GM21367 (cell line): ENCODE data around the gene TRIM71.
"Not testable (repeated sequence)": the region's sequence is repeated elsewhere in the genome, so short reads cannot be mapped to it uniquely, and the experiment has no call there.

Experiments
- ATAC-seq: cut with Tn5 transposase; IDR thresholded peaks from one replicate; pipeline ENCODE4 v1.9.1; 2021; ENCODE audit not compliant: unreplicated experiment

The TRIM71 gene

DNA sequence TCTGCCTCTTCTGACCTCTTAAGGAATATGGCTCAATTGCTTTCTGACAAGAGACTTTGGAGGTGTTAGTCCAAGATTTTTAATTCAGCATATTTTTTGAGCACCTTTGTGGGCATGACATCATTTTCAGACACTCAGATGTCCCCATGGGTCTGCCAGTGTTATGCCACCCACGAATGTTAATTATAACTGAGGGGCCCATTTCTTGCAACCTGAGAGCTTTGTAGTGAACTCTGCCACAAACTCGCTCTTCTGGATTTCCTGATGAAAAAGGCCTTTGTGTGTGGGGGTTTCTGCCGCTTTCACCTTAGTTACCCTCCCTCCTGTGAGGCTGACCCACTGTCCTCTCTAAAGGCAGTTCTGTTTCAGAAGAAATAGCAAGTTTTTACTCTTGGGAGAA, 69.1 kb downstream of the TRIM71 start:
- ATAC-seq = no peak

DNA sequence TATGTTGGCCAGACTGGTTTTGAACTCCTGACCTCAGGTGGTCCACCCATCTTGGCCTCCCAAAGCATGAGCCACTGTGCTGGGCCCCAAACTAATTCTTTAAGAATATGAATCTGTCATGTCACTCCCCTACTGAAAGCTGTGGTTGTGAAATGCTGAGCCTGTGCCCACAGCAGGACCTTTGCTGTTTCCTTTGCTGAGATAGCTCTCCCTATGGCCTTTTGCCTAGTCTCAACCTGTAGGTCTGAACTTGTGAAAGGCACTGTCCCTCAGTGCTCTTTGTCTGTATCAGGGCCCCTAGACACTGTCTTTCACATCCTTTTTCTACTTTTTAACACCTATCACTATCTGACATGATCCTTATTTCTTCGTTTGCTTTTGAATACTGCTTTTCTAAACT, 70.9 kb downstream of the TRIM71 start:
- peak; percentile 95 for ATAC-seq

DNA sequence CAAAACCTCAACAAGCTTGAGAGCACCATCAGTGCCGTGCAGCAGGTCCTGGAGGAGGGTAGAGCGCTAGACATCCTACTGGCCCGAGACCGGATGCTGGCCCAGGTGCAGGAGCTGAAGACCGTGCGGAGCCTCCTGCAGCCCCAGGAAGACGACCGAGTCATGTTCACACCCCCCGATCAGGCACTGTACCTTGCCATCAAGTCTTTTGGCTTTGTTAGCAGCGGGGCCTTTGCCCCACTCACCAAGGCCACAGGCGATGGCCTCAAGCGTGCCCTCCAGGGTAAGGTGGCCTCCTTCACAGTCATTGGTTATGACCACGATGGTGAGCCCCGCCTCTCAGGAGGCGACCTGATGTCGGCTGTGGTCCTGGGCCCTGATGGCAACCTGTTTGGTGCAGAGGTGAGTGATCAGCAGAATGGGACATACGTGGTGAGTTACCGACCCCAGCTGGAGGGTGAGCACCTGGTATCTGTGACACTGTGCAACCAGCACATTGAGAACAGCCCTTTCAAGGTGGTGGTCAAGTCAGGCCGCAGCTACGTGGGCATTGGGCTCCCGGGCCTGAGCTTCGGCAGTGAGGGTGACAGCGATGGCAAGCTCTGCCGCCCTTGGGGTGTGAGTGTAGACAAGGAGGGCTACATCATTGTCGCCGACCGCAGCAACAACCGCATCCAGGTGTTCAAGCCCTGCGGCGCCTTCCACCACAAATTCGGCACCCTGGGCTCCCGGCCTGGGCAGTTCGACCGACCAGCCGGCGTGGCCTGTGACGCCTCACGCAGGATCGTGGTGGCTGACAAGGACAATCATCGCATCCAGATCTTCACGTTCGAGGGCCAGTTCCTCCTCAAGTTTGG, 72.9 kb downstream of the TRIM71 start:
- no peak for ATAC-seq

DNA sequence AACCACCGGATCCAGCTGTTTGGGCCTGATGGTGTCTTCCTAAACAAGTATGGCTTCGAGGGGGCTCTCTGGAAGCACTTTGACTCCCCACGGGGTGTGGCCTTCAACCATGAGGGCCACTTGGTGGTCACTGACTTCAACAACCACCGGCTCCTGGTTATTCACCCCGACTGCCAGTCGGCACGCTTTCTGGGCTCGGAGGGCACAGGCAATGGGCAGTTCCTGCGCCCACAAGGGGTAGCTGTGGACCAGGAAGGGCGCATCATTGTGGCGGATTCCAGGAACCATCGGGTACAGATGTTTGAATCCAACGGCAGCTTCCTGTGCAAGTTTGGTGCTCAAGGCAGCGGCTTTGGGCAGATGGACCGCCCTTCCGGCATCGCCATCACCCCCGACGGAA, 73.6 kb downstream of the TRIM71 start:
- ATAC-seq = no peak

DNA sequence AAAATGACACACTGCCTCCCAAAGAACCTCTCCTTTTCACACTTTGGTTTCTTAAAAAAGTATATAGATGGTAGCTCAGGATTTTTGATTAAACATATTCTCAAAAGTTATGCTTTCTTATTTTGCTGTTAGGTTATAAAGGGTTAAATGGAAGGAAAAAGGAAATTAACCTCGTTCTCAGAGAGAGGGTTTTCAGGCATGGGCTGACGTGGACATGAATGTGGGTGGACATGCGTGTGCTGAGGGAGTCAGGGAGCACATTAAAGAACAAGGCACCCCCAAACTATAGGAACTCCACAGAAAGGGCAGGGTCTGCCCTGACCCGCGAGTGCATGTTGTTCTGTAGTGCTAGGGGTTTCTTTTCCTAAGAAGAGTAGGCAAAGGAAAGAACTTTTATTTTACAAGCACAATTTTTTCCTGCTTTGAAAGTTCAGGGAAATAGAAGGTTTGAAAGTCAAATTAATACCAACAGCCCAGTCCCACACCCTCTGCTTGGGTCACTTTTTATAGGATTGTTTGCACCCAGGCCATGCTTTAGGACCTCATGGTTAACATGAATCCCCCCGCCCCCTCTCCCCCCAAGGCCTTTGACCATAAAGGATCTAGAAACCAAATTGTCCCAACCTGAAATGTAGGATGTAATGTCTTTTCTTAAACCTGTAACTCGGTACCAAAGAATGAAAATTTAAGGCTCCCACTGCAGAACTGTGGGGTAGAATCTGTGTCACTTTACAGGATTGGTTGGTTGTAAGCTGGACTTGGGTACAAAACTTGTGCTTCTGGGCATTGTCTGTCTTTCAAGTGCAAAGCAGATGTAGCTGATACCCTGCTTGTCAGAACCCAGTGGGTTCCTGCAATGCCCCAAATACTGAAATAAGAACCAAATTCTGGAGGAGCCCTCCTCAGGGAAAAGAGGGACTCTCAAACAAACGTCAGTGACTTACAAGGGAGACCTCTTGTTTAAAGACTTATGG, 75.1 kb downstream of the TRIM71 start:
- no peak for ATAC-seq

DNA sequence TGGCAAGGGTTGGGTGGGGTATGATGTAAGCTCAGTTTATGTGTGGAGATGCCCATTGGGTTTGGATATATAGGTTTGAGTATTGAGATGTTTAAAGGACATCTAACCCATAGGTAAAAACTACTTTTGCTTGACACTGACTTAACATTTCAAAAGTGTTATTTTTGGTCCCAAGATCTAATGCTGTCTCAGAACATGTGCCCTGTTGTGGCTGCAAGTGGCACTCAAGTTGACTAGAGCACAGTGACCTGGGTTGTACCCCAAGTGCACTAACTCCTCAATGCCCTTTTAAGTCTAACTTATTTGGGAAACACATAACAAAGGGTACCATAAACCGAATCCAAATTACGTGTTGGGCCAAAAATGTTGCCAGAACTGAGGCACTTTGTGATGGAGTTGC, 77.2 kb downstream of the TRIM71 start:
- ATAC-seq = no peak

DNA sequence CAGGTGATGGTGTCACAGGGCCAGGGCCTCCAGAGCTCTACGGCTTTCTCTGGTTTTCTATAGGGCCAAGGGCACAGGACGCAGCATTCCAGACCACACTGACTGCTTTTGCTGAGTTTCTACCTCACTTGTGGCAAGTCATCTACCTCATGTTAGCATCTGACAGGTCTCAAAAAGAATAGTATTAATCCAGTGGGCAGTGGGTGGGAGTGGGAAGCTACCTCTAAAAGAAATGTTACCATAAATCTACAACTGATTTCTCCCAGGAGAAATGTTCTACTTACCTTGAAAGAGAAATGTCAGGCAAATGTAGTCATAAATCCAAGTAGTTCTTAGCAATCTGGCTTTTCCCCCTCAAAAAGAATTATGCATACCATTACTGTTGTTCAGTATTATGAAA, 77.9 kb downstream of the TRIM71 start:
- no peak for ATAC-seq

DNA sequence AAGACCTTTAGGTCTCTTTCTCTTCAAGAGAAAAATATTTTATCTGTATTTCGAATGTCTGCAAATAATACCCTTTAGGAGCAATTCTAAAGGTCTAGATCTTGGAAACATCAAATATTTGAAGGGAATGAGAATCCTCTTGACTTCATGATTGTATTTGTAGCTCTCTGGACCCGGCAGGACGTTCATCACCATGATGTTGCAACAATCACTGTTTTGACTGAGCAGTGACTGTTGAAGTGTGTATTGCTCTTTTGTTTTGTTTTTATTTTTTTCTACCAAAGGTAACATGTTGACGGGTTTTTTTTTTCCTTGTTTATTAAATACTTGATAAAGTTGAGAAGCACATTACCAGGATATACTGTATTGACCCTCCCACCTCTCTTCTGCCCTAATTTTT, 78.3 kb downstream of the TRIM71 start:
- ATAC-seq = no peak

DNA sequence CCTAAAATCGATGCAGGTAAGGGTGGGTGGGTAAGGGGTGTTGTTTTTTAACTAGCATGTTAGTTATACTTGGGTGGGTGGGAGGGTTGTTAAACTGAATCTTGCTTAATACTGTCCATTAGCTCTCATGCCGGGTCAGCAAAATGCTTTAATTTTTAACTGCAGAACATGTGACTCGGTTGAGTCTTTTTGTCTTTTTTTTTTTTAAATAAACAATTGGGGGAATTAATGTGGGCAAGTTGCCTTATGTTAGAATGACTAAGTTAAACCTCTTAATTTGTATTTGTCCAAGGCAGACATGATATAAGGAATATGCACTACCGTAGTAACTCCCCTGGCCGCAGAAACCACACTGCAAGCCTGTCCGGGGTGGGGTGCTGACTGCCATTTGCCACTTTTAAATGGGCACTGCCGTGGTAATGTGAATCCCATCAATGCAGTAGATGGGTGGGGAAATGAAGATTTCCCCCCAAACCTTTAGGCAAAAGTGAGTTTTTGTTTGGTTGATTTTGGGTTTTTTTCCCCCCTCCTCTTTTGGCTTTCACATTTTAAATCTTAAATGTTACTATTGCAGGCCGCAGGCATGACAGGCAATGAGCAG, 79.3 kb downstream of the TRIM71 start:
- no peak for ATAC-seq

DNA sequence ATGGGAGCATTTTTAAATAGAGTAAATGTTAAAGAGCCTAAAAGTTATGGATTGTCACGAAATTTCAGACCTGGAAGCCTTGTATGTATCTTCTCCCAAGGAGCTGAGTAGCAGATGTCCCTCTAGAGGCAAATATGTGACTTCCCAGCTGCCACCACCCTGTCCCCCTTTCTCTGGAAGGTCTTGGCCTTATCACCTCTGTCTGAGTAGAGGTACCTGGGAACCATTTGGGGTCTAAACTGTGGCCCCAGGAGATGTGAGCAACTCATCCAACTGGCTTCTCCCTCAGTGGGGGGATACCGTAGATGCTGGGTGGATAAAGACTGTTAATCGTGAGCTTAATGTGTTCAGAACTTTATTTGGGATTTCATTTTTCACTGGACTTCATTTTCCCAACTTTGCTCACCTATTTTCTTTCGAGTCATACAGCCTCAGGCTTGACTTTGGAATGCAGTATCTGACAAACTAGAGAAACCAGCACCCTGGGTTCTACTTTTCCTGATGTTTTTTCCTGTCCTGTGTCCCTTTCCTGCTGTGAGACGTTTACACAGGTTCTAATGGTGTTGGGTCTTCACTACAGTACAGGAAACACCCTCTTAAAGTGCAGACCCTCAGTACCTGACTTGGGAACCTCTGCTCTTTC, 80.3 kb downstream of the TRIM71 start:
- ATAC-seq = no peak

DNA sequence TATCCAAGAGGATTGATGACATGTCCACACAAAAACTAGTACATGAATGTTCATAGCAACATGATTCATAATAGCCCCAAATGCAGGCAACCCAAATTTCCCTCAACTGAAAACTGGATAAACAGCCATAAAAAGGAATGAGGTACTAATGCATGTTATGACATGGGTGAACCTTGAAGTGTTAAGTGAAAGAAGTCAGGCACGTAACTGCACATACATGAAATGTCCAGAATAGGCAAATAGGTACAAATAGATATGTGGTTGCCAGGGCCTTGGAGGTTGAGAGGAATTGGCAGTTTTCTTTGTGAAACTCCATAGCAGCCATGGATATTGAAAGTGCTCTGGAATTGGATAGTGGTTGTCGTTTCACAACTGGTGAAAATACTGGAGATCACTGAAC, 81.5 kb downstream of the TRIM71 start:
- ATAC-seq = no peak

DNA sequence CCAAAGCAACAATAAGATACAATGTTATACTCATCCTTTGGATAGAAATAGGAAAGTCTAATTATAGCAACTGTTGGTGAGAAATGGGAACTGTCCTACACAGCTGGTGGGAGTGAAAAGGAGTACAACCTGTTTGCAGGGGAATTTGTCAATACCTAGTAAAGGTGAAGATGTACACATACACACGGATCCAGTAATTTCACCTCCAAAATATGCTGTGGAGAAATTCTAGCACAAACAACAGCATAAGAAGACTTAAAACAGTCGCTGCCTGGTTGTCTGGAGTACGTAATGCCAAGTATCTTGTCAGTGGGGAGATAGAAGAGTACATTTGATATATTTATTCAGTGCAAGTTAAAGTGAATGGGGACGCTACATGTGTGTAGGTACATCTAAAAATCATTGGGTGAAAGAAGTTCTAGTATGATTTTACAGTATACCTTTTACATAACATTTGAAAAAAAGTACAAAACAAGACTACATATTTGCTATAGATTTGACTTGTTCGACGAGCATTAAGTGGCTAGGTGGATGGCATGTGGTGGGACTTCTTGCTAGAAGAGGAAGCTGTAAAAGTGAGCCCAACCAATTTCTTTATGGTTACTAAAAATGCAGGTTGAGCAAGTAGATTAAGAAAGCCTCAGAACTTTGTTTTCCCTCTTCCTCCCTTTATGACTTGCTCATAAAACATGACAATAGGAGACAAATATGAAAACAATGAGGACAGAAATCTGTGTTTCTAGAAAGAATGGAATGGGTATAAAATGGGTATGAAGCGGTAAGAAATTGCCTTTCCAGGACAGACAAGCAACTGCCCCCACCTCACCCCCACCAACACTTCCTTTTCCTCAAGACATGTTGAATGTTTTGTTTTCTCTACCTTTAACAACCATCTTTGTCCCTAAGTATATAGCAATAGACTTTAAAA, 83.5 kb downstream of the TRIM71 start:
- ATAC-seq = no peak

DNA sequence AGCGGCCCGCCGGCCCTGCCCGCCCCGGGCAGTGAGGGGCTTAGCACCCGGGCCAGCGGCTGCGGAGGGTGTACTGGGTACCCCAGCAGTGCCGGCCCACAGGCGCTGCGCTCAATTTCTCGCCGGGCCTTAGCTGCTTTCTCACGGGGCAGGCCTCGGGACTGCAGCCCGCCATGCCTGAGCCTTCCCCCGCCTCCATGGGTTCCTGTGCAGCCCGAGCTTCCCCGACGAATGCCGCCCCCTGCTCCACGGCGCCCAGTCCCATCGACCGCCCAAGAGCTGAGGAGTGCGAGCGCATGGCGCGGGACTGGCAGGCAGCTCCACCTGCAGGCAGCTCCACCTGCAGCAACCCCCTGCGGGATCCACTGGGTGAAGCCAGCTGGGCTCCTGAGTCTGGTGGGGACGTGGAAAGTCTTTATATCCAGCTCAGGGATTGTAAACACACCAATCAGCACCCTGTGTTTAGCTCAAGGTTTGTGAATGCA, 85.1 kb downstream of the TRIM71 start:
- ATAC-seq = not testable (repeated sequence)

DNA sequence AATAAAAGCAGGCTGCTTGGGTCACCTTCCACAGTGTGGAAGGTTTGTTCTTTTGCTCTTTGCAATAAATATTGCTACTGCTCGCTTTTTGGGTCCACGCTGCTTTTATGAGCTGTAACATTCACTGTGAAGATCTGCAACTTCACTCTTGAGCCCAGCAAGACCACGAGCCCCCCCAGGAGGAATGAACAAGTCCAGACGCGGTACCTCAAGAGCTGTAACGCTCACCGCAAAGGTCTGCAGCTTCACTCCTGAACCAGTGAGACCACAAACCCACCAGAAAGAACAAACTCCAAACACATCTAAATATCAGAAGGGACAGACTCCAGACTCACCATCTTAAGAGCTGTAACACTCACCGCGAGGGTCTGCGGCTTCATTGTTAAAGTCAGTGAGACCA, 86.2 kb downstream of the TRIM71 start:
- no peak for ATAC-seq

DNA sequence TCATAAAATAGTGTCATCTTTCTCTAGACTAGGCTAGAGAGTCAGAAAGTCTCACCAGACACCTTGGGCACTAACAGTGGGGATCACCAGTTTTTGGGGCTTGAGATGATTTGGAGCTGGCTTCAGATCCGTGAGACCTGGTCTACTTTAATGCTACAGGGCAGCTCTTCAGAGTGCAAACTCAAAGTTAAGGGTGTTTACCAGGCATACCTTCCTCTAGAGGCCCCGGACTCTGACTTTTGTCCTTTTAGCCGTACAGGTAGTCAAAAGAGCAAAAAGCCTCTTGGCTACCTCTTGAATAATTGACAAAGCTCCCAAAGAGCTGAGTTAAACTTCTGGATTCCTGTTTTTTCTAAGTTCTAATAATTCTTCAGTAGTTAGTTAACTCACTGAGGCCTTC, 92.2 kb downstream of the TRIM71 start:
- ATAC-seq = no peak

DNA sequence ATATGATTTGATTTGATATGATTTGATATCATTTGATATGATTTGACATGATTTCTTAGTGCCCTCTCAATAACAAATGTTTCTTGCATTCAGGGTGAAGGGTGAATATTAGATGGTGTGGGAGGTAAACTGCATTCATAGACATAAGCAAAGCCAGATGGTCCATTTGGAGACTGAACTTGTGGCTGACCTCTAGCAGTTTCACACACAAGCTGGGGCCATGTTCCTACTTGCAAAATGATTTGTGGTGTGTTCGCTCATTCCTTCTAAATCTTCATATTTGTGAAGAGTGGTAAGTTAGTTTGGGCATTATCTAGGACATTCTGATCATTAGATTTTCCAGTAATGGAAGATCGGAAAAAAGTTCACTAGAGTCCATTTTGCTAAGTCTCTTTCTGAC, 93.2 kb downstream of the TRIM71 start:
- no peak for ATAC-seq

DNA sequence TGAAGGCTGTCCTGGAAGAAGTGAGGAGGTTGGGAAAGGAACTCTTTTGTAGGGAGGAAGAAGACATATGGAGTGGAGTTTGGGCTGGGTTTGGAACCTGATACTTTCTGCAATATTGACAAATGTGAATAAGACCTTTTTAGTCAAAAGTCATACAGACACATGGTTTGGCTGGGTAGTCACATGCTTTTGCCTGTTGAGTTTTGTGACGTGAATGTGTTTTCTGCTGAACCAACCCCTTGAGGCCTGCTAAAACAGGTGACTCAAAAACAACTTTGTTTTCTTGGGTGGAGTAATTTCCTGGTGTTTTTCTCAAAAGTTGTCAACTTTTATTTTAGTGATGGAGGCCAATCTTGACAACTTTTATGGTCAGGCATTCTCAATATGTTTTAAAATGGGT, 94.2 kb downstream of the TRIM71 start:
- ATAC-seq = no peak

DNA sequence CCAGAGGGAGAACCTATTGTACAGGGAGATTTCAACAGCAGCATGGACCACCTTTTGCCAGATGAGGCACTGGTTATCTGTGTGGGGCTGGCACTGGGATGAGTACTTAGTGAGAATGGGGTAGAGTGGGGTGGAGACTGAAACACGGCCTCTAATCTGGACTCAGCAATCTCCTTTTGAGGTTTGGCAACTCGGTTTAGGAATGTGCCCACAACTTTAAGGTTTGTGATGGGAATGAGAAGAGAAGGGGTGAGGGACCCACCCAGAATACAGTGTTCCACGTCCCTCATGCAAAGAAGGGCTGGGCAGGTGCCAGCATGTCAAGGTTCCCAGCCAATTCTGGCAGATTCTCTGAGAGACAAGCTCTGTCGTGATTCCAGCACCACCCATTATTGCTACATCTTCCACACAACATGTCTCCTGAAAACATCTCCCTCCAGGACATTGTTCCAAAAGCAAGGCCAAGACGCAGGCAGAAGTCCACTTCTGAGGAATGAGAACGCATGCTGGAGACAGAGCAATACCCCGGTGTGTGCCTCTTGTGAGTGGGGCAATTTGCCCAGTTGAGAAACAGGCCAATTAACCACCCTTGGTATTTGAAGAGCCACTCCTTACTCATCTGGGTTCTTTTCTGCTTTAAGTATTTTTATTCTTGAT, 96.1 kb downstream of the TRIM71 start:
- no peak for ATAC-seq

DNA sequence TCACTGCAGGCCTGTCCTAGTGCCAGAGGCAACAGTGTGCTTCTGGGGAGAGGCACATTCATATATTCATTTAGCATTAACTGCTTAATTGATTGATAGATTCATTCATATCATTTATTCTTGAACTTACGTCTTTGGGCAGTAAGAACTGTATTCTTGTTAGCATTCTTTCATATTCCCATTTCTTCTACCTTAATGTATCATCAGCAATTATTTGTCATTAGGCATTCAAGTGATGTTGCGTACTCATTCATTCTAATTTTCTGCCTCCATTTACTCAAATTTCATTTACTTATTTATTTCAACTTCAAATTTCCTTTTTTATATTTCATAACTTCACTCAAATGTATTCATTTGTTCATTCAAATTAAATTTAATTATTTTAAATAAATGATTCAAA, 102.1 kb downstream of the TRIM71 start:
- no peak for ATAC-seq
